Left lobe of liver (tissue), 2 donors: ENCODE data around the gene STK11. TPM values are rescaled to one million over a fixed set of nuclear protein-coding genes. Genes with fewer than 3 reads are reported as not detected.

Experiments used
- ATAC-seq: fragments of 200-7000 bp; cut with Tn5 transposase; one replicate; pipeline ENCODE4 v1.9.1; 2020; ENCODE audit warnings: mild to moderate bottlenecking, moderate library complexity
- DNase-seq: peaks from one replicate; pipeline ENCODE4 v3.0.0-alpha.2; 2020; ENCODE audit warnings: low spot score
- total RNA-seq: library from RNA; stranded (reverse); gene quantifications from one replicate; pipeline ENCODE4 v1.2.1, GENCODE V29; 2021
- donor health status: DM: no; HTN: no; CAD: no; lungs with moderate emphysema.
- donor health status: DM: no; HTN: yes; CAD: no.

Gene STK11
- total RNA-seq, 1 donor from 2014 or later = 33.1 TPM

DNA sequence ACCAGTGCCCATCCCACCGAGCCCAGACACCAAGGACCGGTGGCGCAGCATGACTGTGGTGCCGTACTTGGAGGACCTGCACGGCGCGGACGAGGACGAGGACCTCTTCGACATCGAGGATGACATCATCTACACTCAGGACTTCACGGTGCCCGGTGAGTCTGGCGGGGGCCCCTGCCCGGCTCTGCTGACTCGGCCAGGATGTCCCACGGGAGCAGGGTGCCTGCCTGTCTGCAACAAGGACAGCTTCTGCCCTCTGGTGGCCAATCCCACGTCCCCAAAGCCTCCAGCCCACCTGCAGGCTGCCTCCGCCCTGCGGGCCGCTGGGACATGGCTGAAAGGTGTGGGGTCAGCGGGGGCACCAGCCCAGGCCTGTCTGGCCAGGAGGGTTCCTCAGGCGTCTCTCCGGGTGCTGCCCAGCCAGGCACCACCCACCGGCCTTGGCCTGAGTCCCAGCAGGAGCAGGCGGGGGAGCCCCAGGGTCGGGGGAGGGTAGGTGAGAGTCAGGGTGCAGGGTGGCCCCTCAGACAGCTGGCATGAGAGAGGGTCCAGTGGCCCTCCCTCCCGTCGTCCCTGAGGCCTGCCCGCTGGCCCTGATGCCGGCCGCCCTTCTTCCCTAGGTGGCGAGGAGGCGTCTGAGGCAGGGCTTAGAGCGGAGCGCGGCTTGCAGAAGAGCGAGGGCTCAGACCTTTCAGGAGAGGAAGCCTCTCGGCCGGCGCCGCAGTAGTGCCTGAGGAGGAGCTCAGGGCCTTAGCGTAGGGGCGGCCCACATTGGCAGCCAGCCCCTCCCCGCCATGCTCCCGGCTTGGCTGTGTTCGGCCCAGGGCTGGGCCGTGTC, 17.7 kb downstream of the STK11 start:
- DNase-seq (no peak), ATAC-seq (peak; percentile 3)

DNA sequence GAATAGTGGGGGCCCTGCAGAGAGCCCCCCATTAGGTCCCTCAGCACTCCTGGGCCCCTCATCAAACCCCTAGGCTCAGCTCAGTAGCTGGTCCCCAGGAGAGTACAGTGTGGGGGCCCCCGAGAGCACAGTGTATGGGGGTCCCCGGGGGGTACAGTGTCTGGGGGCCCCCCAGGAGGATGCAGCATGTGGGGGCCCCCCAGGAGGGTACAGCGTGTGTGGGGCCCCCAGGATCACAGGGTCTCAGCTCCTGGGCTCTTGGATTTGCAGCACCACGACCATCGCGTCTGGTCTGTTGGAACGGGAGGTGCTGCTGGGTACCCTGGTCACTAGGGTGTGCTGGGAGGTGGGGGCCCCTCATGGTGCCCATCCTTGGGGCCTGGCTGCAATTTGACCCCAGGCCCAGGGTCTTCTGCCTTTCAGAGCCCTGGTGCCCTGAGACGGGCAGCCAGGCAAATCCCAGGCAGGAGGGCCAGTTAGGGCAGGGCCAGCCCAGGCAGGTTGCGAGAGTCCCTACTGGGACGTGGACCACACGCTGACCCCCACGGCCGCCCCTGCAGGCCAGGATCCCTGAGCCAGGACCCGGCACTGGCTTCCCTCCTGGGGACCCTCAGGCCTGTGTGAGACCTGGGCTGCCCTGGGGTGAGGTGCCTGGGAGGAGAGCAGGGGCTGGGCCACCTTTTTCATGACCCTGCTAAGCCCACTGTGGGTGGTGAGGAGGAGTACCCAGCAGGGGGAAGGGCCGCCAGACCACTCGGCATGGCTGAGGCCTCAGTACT, 18.7 kb downstream of the STK11 start:
- no peak for ATAC-seq
- DNase-seq = no peak

DNA sequence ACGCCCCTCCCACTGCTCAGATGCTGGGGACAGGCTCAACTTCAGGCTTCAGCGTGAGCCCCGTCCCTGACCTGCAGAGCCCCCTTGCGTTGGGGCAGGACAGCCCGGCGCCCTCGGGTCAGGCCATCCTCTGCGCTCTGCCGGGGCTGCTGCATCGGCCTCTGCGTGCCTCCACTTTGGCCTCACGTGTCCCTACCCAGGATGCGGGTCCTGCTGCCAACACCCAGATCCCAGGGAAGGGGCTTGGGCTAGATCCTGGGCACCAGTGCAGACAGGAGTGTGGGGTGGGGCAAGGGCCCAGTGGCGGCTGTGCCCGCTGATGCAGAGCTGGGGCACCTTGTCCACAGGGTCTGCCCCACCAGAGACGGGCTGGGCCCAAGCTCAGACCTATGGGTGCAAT, 19.3 kb downstream of the STK11 start:
- no peak for DNase-seq
- no peak for ATAC-seq

DNA sequence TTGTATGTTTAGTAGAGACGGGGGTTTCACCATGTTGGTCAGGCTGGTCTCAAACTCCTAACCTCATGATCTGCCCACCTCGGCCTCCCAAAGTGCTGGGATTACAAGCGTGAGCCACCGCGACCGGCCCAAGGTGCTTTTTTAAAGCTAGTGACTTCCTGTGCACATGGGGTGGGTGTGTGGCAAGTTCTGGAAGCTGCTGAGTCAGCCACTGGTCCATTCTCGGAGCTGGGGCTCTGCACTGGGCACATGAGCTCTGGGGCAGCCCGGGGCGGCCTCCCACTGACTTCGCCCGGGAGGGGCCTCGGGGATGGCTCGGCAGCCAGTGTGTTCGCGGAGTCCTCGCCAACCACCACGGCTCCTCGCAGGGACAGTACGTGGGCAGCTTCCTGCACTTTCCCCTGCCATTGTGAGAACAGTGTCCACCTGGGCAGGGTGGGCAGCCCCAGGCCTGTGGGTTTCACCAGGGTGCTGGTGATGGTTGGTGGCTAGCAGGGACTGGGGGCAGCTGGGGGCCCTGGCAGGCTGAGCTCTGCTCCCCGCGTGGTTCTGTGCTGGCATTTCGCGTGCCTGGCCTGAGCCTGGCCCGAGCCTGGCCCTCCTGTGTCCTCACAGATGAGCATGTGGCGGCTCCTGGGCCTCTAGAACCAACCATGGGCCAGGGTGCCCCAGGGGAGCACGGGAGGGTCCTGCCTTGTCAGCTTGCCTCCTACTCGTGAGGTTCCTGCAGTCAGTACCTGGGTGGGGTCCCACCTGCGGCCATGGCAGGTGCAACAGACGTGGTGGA, 20.1 kb downstream of the STK11 start:
- DNase-seq = no peak
- no peak for ATAC-seq

DNA sequence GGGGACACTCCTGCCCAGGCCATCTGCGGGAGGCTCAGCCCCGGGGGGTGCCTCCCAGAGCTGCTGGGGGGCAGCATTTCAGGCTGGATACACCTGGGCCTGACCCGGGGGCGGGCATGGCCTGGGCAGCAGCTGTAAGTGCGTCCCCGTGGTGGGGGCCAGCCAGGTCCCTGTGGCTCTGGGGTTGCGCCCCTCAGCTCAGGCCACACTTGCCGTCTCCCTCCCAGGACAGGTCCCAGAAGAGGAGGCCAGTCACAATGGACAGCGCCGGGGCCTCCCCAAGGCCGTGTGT, 20.6 kb downstream of the STK11 start:
- no peak for DNase-seq
- ATAC-seq = no peak

DNA sequence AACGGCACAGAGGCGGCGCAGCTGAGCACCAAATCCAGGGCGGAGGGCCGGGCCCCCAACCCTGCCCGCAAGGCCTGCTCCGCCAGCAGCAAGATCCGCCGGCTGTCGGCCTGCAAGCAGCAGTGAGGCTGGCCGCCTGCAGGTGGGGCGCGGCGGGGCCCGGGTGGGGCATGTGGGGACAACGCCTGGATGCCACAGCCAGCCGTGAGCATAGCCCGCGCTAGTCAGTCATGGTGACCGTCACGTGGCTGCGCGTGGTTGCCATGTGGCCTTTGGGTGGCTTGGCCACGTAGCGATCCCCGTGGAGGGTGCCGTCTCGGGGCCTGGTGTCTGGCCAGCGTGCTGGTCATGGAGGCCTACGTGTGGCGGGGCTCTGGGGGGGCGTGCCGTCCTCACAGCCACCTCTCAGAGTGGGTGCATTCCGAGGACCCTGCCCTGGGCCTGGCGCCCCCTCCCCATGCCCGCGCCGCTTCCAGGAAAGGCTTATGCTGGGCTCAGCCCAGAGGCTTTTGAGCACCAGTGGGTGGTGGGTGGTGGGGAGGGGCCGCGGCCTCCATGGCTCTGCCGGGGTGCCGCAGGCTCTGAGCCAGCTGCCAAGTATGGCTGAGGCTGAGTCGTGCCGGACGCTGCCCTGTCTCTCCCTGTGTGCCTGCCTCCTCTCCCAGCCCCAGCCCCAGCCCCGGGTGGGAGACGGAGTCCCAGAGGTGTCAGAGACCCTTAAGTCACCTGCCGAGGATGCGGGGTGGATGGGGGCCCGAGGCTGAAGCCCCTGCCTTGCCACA, 21.1 kb downstream of the STK11 start:
- DNase-seq (no peak), ATAC-seq (no peak)

DNA sequence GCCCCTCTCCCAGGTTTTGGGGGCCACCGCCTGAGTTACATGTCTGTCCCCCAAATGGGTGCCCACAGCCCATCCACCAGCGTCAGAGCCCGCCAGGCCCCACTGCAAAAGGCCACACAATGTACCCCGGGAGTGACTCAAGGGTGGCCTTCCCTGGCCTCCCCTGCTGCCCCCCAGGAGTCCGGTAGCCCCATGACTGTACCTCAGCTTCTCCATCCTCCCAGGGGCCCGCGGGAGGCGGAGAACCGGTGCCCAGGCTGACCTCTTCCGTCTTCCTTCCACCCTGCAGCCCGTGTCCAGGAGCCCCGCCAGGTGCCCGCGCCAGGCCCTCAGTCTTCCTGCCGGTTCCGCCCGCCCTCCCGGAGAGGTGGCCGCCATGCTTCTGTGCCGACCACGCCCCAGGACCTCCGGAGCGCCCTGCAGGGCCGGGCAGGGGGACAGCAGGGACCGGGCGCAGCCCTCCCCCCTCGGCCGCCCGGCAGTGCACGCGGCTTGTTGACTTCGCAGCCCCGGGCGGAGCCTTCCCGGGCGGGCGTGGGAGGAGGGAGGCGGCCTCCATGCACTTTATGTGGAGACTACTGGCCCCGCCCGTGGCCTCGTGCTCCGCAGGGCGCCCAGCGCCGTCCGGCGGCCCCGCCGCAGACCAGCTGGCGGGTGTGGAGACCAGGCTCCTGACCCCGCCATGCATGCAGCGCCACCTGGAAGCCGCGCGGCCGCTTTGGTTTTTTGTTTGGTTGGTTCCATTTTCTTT, 21.9 kb downstream of the STK11 start:
- DNase-seq (no peak), ATAC-seq (no peak)

DNA sequence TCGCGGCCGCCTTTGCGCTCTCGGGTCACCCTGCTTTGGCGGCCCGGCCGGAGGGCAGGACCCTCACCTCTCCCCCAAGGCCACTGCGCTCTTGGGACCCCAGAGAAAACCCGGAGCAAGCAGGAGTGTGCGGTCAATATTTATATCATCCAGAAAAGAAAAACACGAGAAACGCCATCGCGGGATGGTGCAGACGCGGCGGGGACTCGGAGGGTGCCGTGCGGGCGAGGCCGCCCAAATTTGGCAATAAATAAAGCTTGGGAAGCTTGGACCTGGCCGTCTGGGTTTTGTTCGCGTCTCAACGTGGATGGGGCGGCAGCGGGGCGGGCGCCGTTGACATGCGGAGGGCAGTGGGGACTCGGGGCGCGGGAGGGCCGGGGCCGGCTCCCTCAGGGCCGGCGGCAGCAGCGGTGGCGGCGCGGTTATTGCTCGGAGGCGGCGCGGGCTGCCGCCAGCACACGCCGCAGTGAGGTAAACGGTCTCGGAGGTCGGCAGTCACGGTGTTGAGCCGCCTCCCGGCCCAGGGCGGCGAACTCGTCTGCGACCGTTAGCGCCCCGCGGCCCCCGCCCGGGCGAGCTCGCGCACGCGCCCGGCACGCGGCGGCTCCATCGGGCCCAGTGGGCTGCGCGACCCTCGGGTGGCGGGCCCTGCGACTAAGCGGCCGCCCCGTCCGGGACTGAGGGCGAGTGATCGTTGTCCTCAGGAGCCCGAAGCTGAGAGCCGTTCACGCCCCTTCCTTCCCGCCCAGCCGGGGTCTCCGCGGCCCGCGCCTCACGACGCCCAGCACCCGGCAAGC, 22.8 kb downstream of the STK11 start:
- no peak for ATAC-seq
- DNase-seq = no peak

DNA sequence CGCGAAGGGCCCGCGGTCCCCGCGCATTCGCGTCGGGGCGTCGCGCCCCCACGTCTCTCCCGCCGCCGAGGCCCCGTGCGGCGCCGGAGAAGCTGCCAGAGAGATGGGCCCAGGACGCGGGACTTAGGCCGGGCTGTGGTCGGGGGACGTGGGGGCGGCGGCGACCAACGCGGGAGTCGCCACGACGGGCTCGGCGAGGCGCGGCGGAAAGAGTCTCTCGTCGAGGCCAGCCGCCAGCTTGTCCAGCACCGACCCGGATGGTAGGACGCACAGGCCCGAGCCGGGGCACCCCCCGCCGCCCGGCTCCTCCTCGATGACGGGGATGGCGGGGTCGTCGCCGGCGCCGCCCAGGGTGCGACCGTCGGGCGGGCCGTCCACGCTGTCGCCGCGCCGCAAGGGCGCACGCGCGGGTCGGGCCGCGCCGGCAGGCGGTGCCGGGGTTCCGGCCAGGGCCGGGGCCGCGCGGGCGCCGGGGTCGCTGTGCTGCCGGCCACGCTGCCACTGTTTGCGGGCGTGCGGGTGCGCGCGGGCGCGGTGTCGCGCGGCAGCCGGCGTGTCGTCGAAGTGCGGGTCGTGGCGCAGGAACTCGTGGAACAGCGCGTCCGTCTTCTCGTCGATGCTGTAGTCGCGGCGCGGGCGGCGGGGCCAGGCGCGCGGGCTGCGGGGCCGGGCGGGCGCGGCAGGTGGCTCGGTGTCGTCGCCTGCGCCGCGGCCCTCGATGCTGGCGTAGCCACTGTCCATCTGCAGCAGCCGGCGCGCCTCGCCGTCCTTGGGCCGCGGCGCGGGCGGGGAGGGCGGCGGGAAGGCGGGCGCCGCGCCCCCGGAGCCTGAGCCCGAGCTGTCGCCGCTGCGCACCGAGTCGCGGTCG, 23.7 kb downstream of the STK11 start:
- ATAC-seq (no peak), DNase-seq (no peak)

DNA sequence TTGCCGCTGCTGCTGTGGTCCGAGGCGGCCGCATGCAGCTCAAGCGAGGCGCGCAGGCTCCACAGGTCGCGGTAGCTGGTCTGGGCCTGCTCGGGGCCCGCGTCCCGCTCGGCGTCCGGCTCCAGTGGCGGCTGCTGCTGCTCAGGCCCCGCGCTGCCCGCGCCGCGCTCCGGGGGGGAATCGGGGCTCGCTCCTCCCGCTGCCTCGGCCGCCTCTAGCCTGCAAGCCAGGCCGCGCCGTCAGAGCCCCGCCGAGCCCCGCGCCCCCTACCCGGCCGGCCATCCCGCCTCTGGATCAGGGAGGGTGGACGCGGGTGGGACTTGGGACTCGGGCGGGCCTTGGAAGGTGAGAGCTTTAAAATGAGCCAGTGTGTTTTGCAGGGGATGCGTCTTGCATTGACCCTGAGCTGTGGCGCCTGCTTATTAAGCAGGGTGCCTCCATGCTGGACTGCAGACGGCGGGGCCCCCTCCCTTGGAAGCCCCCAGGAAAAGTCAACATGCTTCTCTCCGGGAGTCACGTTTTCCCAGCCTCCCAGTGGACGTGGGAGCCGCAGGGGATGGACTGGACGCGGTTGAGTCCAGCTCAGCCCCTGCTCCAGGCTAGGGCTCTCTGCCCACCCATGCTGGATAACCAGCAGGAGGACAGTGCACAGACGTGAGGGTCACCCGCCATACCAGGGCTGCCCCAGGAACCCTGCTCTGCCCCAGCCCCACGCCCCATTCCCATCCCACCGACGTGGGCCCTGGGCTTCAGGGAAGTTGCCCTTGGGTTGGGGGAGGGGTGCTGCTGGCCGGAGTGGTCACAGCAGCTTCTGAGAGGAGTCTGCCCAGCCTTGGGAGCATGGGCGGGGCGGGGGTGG, 24.6 kb downstream of the STK11 start:
- no peak for DNase-seq
- no peak for ATAC-seq

DNA sequence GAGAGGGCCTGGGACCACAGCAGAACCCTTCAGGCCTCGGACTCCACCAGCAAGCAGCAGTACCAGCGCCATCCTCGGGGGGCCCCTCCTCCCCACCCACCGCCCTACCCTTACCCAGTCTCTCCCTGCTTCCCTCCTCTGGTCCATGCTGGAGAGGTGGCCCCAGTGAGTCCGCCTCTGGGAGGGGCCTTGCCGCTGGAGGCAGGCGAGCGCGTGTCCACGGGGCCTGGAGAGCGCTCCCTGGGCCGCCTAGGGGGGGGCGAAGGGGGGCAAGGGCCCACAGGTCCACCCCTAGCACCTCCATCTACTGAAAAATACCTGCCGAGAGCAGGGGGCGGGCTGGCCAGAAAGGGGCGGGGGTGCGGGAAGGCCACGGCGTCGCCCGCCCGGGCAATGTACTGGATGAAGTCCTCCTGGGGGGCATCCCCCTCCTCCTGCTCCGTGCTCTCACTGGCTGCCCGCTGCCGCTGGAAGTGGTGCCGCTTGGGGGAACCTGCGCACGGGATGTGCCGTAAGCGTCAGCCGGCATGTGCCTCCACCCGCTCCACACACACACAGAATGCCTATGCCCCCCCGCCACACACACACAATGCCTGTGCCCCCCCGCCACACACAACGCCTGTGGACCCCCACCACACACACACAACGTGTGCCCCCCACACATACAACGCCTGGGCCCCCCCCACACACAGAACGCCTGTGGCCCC, 25.4 kb downstream of the STK11 start:
- ATAC-seq = no peak
- no peak for DNase-seq

DNA sequence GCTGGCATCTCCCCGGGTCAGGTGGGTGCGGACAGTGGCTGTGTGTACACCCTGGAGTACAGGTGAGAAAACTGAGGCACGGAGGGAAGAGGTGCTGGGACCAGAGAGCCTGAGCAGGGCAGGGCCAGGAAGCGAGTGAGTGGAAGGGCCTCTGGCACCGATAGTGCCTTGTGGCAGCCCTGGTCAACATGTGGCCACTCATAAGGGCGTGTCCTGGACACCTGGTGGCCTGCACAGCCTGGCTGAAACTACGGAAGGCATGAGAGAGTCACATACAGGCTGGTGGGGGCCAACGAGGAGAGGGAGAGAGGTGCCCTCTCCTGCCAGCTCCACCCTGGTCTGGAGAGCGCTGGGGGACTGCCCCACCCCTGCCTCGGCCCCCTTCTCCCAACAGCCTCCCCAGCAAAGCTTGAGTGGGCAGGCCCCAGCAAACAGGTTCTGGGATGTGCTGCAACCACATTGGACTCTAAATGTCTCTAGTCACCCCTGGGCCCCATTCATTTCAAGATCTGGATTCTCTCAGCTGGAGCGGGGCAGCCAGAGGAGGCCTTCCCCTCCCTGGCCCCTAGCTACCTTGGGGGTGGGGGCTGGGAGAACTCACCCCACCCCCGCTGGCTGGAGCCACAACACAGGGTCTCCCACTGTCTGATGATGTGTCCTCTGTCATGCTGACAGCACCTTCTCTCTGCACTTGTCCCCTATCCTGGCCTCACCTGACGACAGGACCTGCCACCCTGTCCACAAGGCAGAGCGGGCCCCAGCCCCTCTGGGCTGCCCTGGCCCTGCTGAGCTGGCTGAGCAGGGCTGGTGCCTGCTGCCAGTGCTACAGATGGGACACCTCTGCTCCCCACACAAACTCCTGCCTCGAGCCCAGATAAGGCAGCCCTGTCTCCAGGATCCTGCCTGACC, 26.4 kb downstream of the STK11 start:
- DNase-seq = no peak
- peak; percentile 63 for ATAC-seq

DNA sequence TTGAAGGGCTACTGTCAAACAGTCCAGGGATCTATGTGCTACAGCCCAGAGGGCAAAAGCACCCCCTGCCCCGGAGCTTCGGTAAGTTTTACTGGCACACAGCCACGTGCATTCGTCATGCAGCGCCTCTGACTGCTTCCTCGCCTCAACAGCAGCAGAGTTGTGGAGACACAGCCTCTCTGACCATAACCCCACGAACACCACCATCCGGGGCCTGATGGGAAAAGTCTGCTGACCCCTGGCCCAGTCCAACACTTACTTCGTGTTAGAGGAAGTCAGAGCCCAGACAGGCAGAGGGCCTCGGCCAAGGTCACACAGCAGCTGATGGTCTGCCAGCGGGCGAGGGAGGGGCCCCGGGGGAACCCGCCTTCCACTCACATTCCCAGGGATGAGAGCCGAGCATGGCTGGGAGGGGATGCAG, 27.1 kb downstream of the STK11 start:
- no peak for DNase-seq
- ATAC-seq = peak; percentile 13

DNA sequence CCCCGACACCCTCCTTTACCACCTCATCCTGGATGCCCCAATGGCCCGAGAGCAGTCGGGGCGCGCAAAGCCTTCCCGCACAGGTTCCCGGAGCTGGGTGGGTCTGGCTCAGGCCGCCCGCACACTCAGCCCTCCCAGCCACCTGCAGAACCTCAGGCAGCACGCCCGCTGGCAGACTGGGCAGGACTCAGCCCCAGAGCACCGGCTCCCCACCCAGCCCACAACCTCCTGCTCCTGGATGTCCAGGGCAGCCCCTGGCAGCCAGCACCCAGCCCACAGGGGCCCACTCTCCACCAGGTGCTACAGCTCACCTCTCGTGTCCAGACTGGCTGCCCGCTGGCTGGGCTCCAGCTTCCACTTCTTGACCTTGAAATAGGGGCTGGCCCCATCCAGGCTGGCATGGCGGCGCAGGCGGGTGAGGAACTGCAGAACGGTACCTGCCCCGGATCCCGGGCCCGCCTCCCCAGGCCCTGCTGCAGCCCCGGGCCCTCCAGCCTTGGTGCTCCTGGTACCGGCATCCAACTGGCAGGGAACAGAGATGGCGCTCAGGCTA, 27.6 kb downstream of the STK11 start:
- ATAC-seq (no peak), DNase-seq (no peak)
